ENCODE data around the gene LMNA.

LMNA gene

DNA sequence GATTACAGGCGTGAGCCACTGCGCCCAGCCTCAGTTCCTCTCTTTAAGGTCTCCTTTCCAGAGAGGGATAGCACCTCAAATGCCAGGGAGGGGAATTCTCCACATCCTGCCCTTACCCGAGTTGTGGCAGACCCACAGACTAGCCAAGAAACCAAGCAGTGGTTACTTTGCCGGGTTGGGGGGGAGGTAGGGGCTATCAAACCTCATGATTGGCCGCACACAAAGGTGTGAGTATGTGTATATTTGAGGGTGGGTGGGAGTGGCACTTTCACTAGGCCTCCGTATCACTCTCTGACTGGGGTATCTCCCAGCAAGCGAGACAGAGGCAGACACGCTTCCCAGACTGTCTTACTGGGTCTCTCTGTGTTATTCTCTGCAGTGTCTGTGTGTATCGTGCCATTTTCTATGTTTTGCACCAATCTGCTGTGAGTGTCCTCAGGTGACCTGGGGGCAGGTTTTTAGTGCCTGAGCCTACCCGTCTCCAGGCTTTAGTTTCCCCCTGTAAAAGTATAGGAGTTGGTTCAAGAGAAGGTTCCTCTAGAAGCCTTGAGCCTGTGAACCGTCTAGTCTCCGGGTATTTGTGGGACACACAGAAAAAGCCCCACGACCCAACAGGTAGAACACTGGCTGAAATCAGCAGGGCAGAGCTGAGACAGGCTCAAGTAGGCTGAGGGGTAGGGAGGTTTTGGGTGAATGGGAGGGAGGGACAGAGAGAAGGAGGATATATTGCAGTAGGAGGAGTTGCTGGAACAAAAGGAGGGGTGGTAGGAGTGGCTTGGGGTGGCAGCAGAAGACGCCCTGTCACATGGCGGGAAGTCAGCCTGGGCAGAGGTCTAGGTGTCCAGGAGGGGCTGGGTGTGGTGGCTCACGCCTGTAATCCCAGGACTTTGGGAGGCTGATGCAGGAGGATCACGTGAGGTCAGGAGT, 10.3 kb downstream of the LMNA start:
- no peak for TF ChIP-seq SIN3A (IDR thresholded peaks at IDR 0.05; ENCODE audit: borderline replicate concordance, insufficient read depth, low read length)
- TF ChIP-seq TAF1 (IDR thresholded peaks at IDR 0.05; ENCODE audit: borderline replicate concordance, insufficient read depth, low read length) = no peak
- TF ChIP-seq, protein P1, sequence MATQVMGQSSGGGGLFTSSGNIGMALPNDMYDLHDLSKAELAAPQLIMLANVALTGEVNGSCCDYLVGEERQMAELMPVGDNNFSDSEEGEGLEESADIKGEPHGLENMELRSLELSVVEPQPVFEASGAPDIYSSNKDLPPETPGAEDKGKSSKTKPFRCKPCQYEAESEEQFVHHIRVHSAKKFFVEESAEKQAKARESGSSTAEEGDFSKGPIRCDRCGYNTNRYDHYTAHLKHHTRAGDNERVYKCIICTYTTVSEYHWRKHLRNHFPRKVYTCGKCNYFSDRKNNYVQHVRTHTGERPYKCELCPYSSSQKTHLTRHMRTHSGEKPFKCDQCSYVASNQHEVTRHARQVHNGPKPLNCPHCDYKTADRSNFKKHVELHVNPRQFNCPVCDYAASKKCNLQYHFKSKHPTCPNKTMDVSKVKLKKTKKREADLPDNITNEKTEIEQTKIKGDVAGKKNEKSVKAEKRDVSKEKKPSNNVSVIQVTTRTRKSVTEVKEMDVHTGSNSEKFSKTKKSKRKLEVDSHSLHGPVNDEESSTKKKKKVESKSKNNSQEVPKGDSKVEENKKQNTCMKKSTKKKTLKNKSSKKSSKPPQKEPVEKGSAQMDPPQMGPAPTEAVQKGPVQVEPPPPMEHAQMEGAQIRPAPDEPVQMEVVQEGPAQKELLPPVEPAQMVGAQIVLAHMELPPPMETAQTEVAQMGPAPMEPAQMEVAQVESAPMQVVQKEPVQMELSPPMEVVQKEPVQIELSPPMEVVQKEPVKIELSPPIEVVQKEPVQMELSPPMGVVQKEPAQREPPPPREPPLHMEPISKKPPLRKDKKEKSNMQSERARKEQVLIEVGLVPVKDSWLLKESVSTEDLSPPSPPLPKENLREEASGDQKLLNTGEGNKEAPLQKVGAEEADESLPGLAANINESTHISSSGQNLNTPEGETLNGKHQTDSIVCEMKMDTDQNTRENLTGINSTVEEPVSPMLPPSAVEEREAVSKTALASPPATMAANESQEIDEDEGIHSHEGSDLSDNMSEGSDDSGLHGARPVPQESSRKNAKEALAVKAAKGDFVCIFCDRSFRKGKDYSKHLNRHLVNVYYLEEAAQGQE (IDR thresholded peaks at IDR 0.05; ENCODE audit: insufficient read depth in 1 of 2, low read depth in 2 of 2, low read length in 2 of 2) = no peak
- no peak for TF ChIP-seq FOXP2 (optimal IDR thresholded peaks at IDR 0.05; ENCODE audit: borderline replicate concordance, extremely low read depth, extremely low read length, insufficient read depth)
- no peak for TF ChIP-seq POLR2AphosphoS5 (IDR thresholded peaks at IDR 0.05; ENCODE audit: low read depth, low read length)

DNA sequence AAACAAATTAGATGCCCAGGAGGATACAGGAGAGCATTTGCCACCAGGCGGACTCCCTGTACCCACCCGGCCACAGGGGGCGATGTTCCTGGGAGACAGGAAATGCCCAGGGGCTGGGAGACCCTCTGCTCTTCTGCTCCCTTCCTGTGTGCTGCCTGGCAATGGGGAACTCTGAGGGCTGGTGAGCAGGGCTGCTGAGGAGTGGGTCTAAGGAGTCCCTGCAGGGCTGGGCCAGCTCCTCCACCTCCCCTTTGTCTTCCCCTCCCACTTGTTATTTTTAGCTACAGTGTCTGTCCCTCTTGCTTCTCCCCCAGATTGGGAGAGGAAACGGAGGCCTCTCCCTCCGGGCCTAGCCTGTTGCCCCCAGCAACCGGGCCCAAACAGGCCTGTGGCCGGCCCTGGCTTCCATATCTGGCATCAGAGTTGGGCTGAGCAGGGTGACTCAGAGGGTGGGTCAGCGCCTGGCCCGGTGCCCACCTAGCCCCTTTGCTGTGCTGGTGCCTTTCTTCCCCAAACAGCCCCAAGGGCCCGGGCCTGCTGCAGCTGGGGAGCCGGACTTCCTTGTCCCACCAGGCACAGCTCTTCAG, 11.6 kb downstream of the LMNA start:
- TF ChIP-seq FOXP2 (optimal IDR thresholded peaks at IDR 0.05; ENCODE audit: borderline replicate concordance, extremely low read depth, extremely low read length, insufficient read depth) (peak; percentile 15), TAF1 (IDR thresholded peaks at IDR 0.05; ENCODE audit: borderline replicate concordance, insufficient read depth, low read length) (no peak), POLR2AphosphoS5 (IDR thresholded peaks at IDR 0.05; ENCODE audit: low read depth, low read length) (no peak), SIN3A (IDR thresholded peaks at IDR 0.05; ENCODE audit: borderline replicate concordance, insufficient read depth, low read length) (peak; percentile 65; the same call in 1 of the 2 replicates)
- TF ChIP-seq, protein P1 (IDR thresholded peaks at IDR 0.05; ENCODE audit: insufficient read depth in 1 of 2, low read depth in 2 of 2, low read length in 2 of 2) = peak in 1 of 2 experiments; percentile 46; a peak in 1 of 4 replicates

DNA sequence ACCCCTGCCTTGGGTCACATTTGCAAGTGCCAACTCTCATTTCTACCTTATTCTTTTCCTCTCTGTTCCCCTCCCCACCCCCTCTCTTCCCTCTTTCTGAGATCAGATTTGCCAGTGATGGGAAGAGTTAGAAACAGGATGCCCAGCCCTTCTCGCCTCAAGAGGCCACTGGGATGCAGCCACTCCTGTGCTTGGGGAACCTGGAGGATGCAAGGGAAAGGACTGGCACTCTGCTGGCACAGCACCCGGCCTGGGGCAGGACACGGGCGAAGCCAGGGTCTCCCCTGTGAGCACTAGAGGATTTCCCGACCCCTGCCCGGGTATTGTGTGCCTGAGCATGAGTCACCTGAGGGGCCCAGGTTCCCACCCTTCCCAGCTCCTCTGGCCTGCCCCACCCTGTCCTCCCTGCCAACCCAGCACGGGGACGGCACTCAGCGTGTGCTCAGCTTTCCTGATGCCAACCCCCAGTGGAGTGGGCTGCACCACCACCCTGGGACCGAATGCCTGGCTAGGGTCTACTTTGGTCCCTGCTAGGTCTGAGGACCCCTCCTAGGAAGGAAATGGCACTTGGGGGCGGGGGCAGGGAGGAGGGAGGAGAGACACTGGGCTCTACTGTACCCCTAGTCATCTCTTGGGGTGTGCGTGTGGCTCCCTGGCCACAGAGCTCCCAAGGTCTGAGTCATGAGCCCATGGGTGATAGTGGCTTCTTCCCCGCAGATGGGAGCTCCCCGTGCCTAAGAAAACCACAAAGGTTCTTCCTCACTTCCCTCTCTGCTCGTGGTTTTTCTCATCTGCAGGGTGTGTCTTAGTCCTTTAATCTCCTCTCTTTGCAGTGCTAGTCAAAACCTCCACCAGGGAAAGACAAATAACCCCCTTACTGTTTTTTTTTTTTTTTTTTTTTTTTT, 12.4 kb downstream of the LMNA start:
- TF ChIP-seq SIN3A (IDR thresholded peaks at IDR 0.05; ENCODE audit: borderline replicate concordance, insufficient read depth, low read length) (no peak), TAF1 (IDR thresholded peaks at IDR 0.05; ENCODE audit: borderline replicate concordance, insufficient read depth, low read length) (no peak), FOXP2 (optimal IDR thresholded peaks at IDR 0.05; ENCODE audit: borderline replicate concordance, extremely low read depth, extremely low read length, insufficient read depth) (no peak), POLR2AphosphoS5 (IDR thresholded peaks at IDR 0.05; ENCODE audit: low read depth, low read length) (no peak)
- TF ChIP-seq, protein P1 (IDR thresholded peaks at IDR 0.05; ENCODE audit: insufficient read depth in 1 of 2, low read depth in 2 of 2, low read length in 2 of 2) = no peak

DNA sequence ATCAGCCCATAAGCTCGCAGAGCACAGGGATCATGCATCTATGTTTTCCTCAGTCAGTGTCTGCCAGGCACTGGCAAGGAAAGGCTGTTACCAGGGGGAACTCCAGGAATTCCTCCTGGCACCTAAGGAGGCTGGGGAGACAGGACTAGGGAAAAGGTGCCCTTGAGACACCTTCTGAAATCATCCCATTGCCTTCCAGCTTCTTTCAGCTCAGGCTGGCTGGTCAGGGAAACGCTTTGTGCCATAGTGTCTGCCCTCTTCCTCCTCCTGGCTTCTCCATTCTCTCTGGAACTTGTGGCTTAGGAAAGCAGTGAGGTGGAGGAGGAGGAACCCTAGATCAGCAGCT, 13.8 kb downstream of the LMNA start:
- no peak for TF ChIP-seq TAF1 (IDR thresholded peaks at IDR 0.05; ENCODE audit: borderline replicate concordance, insufficient read depth, low read length)
- TF ChIP-seq, protein P1 (IDR thresholded peaks at IDR 0.05; ENCODE audit: insufficient read depth in 1 of 2, low read depth in 2 of 2, low read length in 2 of 2) = no peak
- no peak for TF ChIP-seq SIN3A (IDR thresholded peaks at IDR 0.05; ENCODE audit: borderline replicate concordance, insufficient read depth, low read length)
- TF ChIP-seq FOXP2 (optimal IDR thresholded peaks at IDR 0.05; ENCODE audit: borderline replicate concordance, extremely low read depth, extremely low read length, insufficient read depth) = no peak
- no peak for TF ChIP-seq POLR2AphosphoS5 (IDR thresholded peaks at IDR 0.05; ENCODE audit: low read depth, low read length)

Measured in PFSK-1 (cell line).